Metanephros (tissue), 1 donor: Measurements from ENCODE around the gene RPA3. TPM values are rescaled to one million over a fixed set of nuclear protein-coding genes. Genes with fewer than 3 reads are reported as not detected.

Experiments used
- total RNA-seq: library from RNA; depleted of rRNA; stranded (reverse); fragments of >200 nt; gene quantifications from one replicate; pipeline ENCODE4 v1.2.3, GENCODE V29; 2014

The RPA3 gene
- total RNA-seq, result 19.9 TPM

GRCh38 chr7:7718492-7718891 lies at the start of gene RPA3:
TSS of gene RPA3 (minus strand) at chr7:7718607. CDS start at chr7:7640418, 78,189 bp downstream.

GRCh38 chr7:7640221-7641128 lies 77.9 kb downstream of the RPA3 start, which contains the start of gene UMAD1:
TSS of gene UMAD1 (plus strand) at chr7:7640752. CDS start at chr7:7673372, 32,620 bp downstream.

Other genes with a start within 250 kb of the RPA3 start
- gene COL28A1, start 182.7 kb downstream of the RPA3 start, total RNA-seq, result 4.8 TPM
- 45.6 TPM for gene MIOS, start 151.7 kb downstream of the RPA3 start, total RNA-seq
- 14.1 TPM for gene UMAD1, start 77.9 kb downstream of the RPA3 start, total RNA-seq